ENCODE measurements around the gene CSNK1A1L.

DNA sequence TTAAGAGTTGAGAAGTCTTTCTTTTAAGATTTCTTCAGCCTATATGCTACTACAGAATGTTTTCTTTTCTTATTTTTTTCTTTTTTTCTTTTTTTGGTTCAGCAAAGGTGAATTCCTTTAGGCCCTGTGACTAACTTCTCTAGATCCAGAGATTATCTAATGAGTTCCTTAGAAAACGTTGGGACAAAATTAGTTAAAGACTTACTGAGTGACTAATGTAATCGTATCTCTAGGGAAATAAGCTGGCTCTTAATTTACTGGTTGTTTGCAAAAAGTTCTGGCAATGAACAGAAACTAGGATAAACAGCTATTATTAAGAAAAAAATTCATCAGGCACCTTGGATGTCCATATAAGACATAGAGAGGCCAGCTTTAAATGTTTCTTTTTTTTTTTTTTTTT is 30.7 kb upstream of the CSNK1A1L start:
- TF ChIP-seq POLR2A (IDR thresholded peaks at IDR 0.05; ENCODE audit: low read length): no peak
- no peak for TF ChIP-seq GATA1 (IDR thresholded peaks at IDR 0.05; ENCODE audit: low read depth, low read length)
